Inflammatory macrophage treated with lipopolysaccharide for 1 hour (primary cell): Measurements from ENCODE around the gene YY1AP1.
"Not testable (repeated sequence)": the region's sequence is repeated elsewhere in the genome, so short reads cannot be mapped to it uniquely, and the experiment has no call there.

Source experiments
- DNase-seq, 2 donors: peaks; one replicate each; pipeline ENCODE4 v3.0.0-alpha.2; 2020 to 2022

Gene YY1AP1

GRCh38 chr1:155645034-155645598 is 43.5 kb downstream of the YY1AP1 start:
- DNase-seq = no peak

- no peak for DNase-seq
Observed at GRCh38 chr1:155643230-155643629, 45.3 kb downstream of the YY1AP1 start.

- DNase-seq = not testable (repeated sequence)
Observed at GRCh38 chr1:155642559-155643180, 45.9 kb downstream of the YY1AP1 start.

- DNase-seq = no peak
Observed at GRCh38 chr1:155640367-155640766, 48.2 kb downstream of the YY1AP1 start.

GRCh38 chr1:155636397-155637153 is 52.0 kb downstream of the YY1AP1 start:
- DNase-seq = no peak

GRCh38 chr1:155626428-155626827 is 62.1 kb downstream of the YY1AP1 start:
- not testable (repeated sequence) for DNase-seq

GRCh38 chr1:155623357-155623756 is 65.2 kb downstream of the YY1AP1 start:
- DNase-seq = no peak

GRCh38 chr1:155622191-155622590 is 66.4 kb downstream of the YY1AP1 start:
- DNase-seq = peak; percentile 44 to 50

GRCh38 chr1:155613226-155613625 is 75.3 kb downstream of the YY1AP1 start:
- not testable (repeated sequence) for DNase-seq

- not testable (repeated sequence) for DNase-seq
Observed at GRCh38 chr1:155610257-155610647, 78.3 kb downstream of the YY1AP1 start.

GRCh38 chr1:155609515-155610256 is 78.9 kb downstream of the YY1AP1 start, which contains the start of gene MSTO1:
Gene MSTO1, plus strand, starts transcription at chr1:155610218. Its CDS starts 31 bp downstream, at chr1:155610249.
- DNase-seq = peak; percentile 99
